ENCODE results near the gene KLKB1.

DNA sequence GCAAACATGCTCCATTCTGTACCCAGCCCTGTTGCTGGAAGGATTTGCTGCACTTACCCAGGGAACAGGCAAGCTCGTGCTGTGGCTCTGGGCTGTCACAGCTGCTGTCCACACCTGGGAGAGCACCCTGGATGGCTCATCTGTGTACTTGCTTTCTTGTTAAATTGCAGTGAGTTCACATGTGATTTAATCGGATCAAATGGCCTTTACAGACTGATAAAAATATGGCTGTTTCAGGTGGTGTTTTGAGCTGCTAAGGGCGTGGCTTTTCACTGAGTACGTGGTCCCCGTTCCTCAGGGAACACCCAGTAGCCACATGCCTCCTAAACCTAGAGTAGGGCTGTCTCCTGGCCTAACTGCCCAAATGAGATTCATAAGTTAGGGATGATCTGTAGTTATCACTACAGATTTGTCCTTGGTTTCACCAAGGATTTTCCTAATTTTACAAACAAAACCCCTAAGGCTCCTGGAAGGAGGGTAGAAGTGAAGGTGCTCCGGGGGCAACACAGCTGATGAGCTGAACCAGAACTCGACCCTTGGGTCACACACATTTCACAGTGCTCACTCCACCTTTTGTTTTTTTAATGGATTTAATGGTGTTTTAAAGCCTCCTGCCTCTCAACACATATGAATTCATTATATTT, 13.7 kb downstream of the KLKB1 start:
- TF ChIP-seq, protein P1, sequence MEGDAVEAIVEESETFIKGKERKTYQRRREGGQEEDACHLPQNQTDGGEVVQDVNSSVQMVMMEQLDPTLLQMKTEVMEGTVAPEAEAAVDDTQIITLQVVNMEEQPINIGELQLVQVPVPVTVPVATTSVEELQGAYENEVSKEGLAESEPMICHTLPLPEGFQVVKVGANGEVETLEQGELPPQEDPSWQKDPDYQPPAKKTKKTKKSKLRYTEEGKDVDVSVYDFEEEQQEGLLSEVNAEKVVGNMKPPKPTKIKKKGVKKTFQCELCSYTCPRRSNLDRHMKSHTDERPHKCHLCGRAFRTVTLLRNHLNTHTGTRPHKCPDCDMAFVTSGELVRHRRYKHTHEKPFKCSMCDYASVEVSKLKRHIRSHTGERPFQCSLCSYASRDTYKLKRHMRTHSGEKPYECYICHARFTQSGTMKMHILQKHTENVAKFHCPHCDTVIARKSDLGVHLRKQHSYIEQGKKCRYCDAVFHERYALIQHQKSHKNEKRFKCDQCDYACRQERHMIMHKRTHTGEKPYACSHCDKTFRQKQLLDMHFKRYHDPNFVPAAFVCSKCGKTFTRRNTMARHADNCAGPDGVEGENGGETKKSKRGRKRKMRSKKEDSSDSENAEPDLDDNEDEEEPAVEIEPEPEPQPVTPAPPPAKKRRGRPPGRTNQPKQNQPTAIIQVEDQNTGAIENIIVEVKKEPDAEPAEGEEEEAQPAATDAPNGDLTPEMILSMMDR (IDR thresholded peaks at IDR 0.05), result no peak
- no peak for TF ChIP-seq POLR2A (IDR thresholded peaks at IDR 0.05)

All from uterus (tissue), 2 donors.